8988T (cell line): ENCODE results near the gene CDS1.
"Not testable (repeated sequence)": the region's sequence is repeated elsewhere in the genome, so short reads cannot be mapped to it uniquely, and the experiment has no call there.

ENCODE experiments used
- DNase-seq: peaks from one replicate; pipeline ENCODE4 v3.0.0; 2011

Gene CDS1

GRCh38 chr4:84614891-84615290, 32.0 kb downstream of the CDS1 start:
- DNase-seq, result no peak

GRCh38 chr4:84615355-84615754, 32.4 kb downstream of the CDS1 start:
- no peak for DNase-seq

- no peak for DNase-seq
These were observed 40.0 kb downstream of the CDS1 start for GRCh38 chr4:84622959-84623358.

GRCh38 chr4:84623661-84624060, 40.7 kb downstream of the CDS1 start:
- DNase-seq, result no peak

GRCh38 chr4:84626673-84627072, 43.7 kb downstream of the CDS1 start:
- DNase-seq, result no peak

GRCh38 chr4:84631573-84631972, 48.6 kb downstream of the CDS1 start:
- no peak for DNase-seq

- no peak for DNase-seq
These were observed 49.2 kb downstream of the CDS1 start for GRCh38 chr4:84632092-84632491.

- DNase-seq, result no peak
These were observed 52.0 kb downstream of the CDS1 start for GRCh38 chr4:84634961-84635360.

GRCh38 chr4:84638092-84638491, 55.2 kb downstream of the CDS1 start:
- DNase-seq, result no peak

- no peak for DNase-seq
These were observed 56.2 kb downstream of the CDS1 start for GRCh38 chr4:84639145-84639544.

GRCh38 chr4:84644087-84644486, 61.2 kb downstream of the CDS1 start:
- DNase-seq, result no peak

GRCh38 chr4:84647312-84647884, 64.5 kb downstream of the CDS1 start:
- no peak for DNase-seq

- DNase-seq, result no peak
These were observed 65.3 kb downstream of the CDS1 start for GRCh38 chr4:84648178-84648577.

- DNase-seq, result no peak
These were observed 66.1 kb downstream of the CDS1 start for GRCh38 chr4:84648863-84649647.

GRCh38 chr4:84651499-84651898, 68.6 kb downstream of the CDS1 start:
- no peak for DNase-seq

GRCh38 chr4:84652478-84652877, 69.6 kb downstream of the CDS1 start:
- no peak for DNase-seq

GRCh38 chr4:84660606-84661005, 77.7 kb downstream of the CDS1 start:
- no peak for DNase-seq

- DNase-seq, result no peak
These were observed 78.4 kb downstream of the CDS1 start for GRCh38 chr4:84661191-84661939.

- not testable (repeated sequence) for DNase-seq
These were observed 81.8 kb downstream of the CDS1 start for GRCh38 chr4:84664767-84665166.

- no peak for DNase-seq
These were observed 83.5 kb downstream of the CDS1 start for GRCh38 chr4:84666439-84666838.

- no peak for DNase-seq
These were observed 86.3 kb downstream of the CDS1 start for GRCh38 chr4:84669201-84669600.

- DNase-seq, result no peak
These were observed 89.2 kb downstream of the CDS1 start for GRCh38 chr4:84672177-84672576.

- DNase-seq, result peak; percentile 17
These were observed 90.7 kb downstream of the CDS1 start for GRCh38 chr4:84673475-84674240.
